HG02571 (cell line): Measurements from ENCODE around the gene EGFR.

Experiments
- ATAC-seq: cut with Tn5 transposase; IDR thresholded peaks from one replicate; pipeline ENCODE4 v1.9.1; 2021; ENCODE audit warnings: mild to moderate bottlenecking, moderate library complexity; ENCODE audit not compliant: unreplicated experiment

Gene EGFR

GRCh38 chr7:55240418-55241142, 221.8 kb downstream of the EGFR start:
- ATAC-seq: no peak

- no peak for ATAC-seq
These were observed 223.1 kb downstream of the EGFR start for GRCh38 chr7:55241958-55242357.

DNA sequence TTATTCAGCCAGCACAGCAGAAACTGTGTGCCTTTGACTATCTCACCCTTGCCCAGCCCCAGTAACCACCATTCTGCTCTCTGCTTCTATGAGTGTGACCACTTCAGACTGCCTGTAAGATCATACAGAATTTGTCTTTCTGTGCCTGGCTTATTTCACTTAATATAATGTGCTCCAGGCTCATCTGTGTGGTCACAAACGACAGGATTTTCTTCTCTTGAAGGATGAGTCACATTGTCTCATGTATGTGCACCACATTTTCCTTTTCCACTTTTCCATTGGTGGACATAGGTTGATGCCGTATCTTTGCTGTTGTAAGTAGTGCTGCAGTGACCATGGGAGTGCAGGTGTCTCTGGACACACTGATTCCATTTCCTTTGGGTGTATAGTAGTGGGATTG, 223.8 kb downstream of the EGFR start:
- ATAC-seq: no peak

GRCh38 chr7:55244006-55244745, 225.4 kb downstream of the EGFR start:
- no peak for ATAC-seq

- ATAC-seq: no peak
These were observed 226.5 kb downstream of the EGFR start for GRCh38 chr7:55245271-55245723.

DNA sequence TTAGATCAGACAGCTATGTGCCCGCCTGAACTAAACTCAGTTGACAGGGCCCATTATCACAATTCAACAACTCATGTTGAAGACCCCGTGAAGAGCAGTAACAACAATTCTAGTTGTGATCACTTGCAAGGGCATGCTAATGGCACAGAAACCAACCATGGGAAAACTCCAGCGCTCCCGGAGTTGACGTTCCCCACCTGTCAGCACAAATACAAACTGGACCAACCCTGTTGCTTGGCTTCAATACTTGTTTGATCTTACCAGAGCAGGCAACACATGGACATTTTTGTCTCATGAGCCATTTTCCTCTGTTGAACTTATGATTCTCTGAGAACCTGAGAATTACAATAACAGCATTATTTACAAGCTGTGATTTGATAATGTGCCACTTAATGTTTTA, 227.4 kb downstream of the EGFR start:
- ATAC-seq: no peak

DNA sequence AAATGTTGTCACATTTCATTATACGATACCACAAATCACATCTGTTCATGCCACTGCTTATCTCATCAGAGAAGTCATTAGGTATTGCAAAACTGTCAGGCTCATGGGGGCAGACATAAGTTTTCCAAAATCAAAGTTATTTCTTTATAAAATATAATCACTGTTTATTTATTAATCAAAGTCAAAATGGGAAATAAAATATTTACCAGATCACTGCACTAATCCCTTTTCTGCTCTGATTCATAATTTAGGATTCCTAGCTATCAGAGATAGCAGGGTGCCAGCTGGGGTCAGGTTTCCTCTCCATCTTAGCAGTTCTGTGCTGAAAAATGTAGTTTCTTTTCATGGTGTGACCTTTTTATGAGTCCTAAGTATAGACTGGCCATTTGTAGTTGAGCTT, 228.6 kb downstream of the EGFR start:
- ATAC-seq: no peak

- ATAC-seq: no peak
These were observed 229.7 kb downstream of the EGFR start for GRCh38 chr7:55248526-55248925.

DNA sequence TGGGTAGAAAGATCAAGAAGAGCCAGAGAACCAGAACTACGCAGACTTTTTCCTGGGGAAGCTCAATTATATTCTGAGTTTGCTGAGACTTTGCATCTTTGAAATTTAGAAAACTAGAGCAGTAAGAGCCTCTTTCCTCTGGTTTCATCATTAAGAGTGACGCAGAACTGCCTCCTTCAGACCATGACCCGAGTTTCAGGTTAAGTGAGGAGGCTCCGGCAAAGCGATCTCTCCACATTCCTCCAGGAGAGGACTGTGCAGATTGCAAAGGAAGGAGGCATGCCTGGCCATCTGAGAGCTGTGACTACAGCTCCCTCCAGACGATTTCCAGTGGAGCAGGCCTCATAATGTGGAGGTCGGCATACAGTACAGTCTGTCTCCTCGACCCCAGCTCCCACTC, 230.5 kb downstream of the EGFR start:
- ATAC-seq: no peak

GRCh38 chr7:55250313-55250712, 231.5 kb downstream of the EGFR start:
- ATAC-seq: no peak

GRCh38 chr7:55251313-55251712, 232.5 kb downstream of the EGFR start:
- ATAC-seq: no peak

DNA sequence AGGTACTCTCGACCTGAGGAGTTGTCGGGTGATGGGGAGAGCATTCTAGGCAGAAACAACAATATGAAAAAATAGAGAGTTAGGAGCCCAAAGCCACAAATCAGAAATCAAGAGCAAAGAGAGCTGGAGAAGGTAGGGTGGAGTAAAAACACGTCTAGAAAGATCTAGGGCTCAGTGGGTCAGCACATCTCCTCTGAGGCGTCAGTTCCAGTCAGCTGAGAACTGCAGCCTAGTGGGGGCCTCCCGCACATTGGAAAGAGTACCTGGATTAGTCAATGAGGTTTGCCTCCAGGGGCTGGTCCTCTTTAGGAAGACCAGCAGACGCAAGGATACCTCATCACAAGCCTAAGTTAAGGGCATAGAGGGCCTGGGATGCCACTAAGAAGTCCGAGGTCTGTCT, 233.1 kb downstream of the EGFR start:
- ATAC-seq: no peak

- ATAC-seq: no peak
These were observed 233.6 kb downstream of the EGFR start for GRCh38 chr7:55252386-55252785.

GRCh38 chr7:55253188-55253587, 234.4 kb downstream of the EGFR start:
- no peak for ATAC-seq

DNA sequence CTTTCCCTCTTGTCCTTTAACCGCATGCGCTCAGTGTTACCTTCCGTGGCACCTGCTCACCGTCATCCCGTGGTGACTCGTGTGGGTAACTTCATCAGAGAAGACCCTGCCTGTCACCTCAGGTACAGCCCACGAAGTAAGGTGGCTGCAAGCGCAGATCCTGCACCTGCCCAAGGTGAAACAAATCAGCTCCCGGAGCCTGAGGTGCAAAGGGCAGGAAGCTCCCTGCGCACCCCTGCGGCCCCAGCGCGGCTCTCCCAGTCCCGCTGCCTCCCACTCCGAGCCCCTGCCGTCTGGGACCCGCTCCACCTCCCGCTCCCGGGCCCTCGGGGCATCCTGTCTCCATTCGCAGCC, 235.4 kb downstream of the EGFR start:
- no peak for ATAC-seq

DNA sequence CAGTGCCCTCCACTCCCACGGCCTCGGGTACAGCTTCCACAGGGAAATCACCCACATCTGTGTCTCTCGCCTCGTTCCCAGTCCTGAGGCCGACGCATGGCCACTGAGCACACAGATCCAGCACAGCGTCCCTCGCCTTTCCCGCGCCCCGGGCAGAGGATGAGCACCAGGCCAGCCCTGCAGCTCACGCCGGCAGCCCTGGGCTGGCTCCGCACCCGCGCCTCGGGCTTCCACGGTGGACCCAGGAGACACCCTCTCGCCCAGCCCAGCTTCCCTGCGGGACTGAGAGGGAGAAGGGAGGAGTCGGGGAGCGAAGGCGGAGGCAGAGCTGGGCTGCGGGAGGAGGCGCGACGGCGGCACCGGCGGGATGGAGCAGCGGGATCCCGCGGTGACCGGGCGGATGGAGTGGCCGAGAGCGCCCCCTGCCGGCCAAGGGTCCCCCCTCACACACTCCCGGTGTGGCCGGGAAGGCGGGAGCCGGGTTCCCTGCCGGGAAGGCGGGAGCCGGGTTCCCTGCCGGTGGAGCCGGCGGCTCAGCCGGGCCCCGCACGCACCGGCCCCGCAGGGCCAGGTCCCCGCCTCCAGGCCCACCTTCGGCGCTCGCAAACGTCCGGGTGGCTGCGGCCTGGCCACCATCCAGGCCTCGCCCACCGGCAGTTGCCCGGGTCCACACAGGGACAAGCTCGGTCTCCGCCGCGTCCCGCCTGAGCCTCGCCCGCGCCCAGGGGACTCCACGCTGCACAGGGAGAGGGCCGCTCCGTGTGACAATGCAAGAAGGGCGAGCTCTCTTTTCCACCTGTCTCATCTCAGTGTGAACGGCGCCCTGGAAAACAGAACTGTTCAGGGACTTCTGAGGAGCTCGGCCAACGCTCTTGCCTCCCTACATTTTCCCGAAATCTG, 236.0 kb downstream of the EGFR start:
- ATAC-seq: peak; percentile 71

DNA sequence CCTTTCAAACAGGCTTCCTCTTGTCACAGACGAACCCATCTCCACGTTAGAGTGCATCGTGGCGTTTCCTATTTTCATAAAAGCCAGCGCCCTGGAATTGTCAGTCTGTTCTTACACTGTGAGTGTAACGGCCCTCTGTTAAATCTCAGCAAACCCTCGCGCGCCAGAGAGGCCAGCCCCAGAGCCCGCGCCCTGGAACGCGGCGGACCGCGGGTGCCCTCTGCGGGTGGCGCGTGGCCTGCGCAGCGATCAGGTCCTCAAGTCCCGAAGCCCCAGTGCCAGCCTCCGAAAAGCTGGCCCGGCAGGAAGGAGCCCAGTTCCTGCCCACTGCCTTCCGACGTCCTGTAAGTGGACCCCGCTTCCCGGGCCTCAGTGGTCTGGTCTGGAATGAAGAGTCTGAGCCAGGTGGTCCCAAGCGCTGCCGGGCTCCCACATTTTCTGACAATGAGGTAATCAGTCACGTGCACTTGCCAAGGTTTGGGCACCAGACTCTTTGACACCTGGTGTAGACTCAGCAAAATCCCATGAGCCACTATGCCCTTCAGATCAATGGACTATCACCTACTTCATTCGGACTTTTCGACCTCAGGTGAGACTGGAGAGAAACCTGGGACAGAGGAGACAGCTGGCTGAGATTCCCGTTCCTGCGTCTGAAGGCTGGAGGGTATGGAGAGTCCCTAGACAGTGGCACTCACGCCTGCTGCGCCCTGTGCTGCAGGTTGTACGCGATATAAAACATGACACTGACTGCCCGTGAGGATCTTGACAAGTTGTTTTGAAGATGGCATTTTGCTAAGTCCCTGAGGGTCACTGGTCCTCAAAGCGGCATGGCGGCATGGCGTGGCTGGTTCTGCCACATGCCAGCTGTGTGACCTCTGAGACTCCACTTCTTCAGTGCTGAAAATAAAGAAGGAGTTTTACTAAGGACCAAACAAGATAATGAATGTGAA, 237.0 kb downstream of the EGFR start:
- ATAC-seq: peak; percentile 90

- ATAC-seq: no peak
These were observed 239.8 kb downstream of the EGFR start for GRCh38 chr7:55258631-55259030.

DNA sequence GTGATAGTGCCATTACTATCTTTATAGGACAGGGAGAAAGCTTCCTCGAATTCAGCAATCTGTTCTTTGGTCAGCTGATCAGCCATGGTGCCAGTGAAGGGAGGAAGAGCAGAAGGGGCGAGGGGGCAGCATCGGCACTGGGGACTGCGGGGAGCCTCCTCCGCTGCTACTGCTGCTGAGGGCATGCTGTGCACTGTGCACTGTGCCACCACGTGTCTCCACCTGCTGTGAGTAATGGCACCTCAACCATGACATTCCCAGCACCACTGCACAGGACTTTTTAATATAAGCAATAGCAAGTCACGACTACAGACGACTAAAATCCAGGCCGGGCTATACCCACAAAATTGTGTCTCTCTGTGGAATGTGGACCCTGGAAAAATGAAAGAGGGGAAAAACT, 241.4 kb downstream of the EGFR start:
- no peak for ATAC-seq

DNA sequence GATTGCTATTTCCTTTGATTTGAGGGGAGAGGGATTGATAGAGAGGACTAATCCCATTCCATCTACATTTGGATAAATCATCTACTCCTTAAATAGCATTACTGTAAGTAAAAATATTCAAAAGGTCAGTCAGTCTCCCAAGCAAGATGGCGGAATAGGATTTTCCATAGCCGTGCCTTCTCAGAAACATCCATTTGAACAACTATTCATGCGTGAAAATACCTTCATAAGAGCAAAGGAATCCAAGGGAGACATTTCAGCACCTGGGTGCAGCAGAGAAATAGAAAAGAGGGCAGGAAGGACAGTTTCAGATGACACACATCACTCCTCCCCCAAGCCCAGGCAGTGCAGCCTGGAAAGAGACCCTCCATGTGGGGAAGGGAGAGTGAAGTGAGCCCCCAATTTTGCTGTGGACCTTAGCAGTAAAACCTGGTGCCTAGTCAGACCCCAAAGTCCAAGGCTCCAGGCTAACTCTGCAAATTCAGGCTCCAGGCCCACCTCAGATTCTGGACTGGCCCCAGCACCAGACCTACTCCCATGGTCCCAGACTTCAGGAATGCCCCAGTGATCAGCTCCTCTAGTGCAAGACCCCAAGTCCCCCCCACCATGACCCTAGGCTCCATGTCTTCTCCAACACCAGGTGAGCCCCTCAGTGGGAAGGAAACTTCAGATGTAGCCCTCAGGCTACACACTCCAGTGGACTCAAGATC, 242.0 kb downstream of the EGFR start:
- ATAC-seq: no peak
